HG02798 (cell line): ENCODE data around the gene MCRS1.

Experiments
- ATAC-seq: cut with Tn5 transposase; IDR thresholded peaks from one replicate; pipeline ENCODE4 v1.9.1; 2021; ENCODE audit warnings: mild to moderate bottlenecking; ENCODE audit not compliant: unreplicated experiment, poor library complexity

Gene MCRS1

DNA sequence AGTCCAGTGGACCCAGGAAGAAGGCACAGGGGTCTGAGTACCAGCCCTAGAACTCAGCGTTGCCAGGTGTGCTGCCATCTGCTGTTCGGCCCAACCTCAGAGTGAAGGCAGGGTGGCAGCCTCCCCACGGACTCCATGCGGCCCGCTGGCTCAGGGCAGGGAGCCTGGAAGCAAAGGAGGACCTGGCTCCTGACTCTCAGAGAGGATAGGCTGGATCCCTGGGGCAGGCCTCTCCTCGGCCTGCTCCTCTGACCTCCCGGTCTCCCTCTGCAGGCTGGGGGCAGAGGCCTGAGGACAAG, 10.1 kb downstream of the MCRS1 start:
- no peak for ATAC-seq

DNA sequence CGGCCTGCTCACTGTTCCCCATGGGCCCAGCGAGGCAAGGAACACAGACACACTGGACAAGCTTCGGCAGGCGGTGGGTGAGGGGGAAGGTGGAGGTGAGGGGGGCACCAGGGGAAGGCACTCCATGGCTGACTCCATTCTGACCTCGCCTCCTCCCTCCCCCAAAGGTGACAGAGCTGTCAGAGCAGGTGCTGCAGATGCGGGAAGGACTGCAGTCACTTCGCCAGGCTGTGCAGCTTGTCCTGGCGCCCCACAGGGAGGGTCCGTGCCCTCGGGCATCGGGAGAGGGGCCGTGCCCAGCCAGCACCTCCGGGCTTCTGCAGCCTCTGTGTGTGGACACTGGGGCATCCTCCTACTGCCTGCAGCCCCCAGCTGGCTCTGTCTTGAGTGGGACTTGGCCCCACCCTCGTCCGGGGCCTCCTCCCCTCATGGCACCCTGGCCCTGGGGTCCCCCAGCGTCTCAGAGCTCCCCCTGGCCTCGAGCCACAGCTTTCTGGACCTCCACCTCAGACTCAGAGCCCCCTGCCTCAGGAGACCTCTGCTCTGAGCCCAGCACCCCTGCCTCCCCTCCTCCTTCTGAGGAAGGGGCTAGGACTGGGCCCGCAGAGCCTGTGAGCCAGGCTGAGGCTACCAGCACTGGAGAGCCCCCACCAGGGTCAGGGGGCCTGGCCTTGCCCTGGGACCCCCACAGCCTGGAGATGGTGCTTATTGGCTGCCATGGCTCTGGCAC, 10.6 kb downstream of the MCRS1 start:
- ATAC-seq, result no peak

DNA sequence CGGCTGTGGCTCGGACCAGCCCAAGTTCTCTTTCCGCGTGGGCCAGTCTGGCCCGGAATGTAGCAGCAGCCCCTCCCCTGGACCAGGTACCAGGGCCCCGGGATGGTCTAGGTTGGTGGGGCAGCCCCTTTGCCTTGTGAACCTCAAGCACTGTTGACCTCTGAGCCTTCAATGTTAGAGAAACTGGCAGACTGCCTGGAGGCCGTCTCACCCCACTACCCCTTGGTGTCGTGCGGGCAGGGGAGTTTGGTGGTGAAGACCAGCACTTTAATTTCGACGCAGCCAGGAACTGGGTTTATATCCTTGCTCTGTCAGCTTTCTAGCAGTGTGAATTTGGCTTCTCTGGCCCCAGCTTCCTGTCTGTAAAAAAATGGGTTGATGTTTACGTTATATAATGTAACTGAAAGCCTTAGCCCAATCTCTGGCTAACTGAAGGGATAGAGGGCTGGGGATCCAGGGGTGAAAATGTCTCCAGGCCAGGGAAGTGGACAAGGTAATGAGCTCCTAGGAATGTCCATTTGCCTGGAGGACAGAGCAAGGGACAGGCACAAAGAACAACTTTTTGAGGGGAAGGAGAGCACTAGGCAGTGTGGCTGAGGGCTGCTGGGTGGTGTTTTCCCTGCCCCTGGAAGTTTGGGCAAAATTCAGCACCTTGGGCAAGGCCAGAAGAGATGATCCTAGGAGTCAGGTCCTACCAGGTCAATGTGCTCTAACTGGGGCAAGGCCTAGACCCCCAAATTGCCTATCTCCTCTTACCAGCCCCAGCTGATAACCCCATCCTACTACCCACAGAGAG, 11.4 kb downstream of the MCRS1 start:
- ATAC-seq, result no peak

DNA sequence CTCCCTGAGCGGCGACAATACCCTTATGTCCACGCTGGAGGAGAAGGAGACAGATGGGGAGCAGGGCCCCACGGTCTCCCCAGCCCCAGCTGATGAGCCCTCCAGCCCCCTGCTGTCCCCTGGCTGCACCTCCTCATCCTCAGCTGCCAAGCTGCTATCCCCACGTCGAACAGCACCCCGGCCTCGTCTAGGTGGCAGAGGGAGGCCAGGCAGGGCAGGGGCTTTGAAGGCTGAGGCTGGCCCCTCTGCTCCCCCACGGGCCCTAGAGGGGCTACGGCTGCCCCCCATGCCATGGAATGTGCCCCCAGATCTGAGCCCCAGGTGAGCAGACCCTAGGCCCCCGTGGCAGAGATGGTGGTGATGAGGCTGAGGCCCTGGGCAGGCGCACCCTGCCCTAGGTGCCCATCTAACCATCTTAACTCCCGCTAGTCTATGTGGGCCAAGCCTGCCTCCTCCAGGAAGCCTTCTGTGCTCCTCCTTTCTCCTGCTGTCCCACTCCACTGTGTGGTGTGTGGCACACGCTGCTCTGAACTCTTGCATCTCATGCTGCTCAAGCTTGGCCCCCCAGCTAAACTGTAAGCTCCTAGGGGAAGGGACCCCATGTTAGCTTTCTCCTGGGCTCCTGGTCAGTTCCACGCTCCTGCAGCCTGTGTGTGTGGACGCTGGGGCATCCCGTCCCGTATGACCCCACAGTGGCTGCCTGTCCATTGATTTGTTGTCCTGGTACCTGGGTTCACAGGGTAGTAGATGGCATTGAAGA, 12.1 kb downstream of the MCRS1 start:
- ATAC-seq, result no peak

DNA sequence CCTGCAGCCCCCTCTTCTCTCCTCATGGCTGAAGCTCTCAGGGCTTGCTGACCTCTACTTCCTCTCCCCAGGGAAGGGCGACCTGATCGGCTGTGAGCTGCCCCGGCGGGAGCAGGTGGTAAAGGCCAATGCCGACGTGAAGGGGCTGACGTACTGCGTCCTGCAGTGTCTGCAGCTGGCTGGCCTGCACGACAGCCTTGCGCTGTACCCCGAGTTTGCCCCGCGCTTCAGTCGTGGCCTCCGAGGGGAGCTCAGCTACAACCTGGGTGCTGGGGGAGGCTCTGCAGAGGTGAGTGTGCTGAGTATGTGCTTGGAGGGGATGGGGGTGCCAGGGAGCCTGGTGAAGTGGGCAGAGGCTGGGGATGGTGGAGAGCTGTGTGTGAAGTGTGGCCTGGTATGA, 13.7 kb downstream of the MCRS1 start:
- ATAC-seq, result no peak

DNA sequence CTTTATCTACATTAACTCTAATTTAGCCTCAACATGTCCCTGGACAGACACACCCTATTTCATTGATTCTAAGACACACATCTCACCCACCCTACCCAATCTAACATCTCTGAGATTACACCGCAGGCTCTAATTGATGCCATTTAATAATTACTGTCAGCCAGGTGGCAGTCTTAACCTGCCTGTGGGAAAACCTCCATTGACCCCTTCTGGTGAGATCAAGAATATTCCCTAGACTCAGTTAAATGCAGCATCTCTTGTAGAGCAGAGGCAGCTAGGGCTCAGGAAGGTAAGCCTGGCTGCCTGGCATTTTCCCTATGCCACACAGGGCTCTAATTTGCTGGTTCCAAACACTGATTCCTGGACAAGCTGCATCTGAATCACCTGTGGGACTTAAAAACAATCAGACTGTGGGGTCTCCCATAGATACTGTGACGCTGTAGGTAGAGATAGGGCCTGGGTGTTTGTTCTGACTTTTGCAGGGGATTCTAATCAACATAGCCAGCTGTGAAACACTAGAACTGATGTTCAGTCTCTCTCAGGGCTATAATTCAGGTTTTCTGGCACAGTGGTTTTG, 14.3 kb downstream of the MCRS1 start:
- no peak for ATAC-seq

DNA sequence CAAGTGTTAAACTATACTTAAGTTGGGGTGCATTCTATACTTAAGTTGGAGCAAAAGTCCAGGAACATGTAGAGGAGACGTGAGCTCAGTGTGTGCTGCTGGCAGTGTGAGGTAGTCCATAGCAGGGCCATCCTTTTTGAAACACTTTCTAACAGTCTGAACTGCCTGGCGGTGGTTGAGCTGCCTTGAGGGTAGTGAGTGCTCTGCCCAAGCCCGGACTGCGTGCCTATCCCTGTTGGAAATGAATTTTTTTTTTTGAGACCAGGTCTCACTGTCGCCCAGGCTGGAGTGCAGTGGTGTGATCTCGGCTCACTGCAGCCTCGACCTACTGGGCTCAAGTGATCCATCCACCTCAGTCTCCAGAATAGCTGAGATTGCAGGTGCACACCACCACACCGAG, 15.0 kb downstream of the MCRS1 start:
- ATAC-seq, result no peak

DNA sequence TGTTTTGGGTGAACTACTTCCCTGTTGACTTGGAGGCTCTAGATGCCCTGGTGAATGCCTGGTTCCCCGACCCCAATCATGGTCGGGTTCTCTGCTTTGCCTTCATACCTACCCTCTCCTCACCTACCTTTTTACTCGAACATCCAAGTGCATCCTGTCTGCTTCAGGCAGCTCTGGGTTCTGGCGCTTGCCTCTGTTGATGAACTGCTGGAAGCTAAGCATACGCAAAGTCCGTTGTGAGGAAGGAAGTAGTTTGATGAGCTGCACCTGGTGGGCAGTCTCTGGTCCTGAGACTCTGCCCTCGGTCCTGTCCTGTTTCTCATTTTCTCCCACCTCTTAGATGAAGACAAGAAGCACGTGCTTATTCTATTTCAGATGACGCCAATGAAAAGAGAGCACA, 15.5 kb downstream of the MCRS1 start:
- ATAC-seq, result no peak

DNA sequence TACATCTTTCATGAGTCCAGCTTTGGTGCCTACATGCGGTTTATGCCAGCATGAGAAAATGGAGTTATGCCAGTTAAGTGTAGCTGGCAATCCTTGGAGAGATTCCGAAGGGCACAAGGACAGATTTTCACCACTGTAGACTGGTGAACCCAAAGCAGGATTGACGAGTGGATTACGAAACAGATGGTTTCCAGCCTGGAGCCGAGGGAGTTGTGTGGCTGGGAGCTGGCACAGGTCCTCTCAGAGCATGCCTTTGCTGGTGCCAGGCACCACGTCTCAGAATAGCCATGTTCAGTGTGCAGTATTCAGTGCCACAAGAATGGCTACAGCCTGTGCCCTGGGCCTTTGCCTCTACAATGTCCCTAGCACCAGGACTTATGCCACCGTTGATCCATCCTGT, 15.9 kb downstream of the MCRS1 start:
- no peak for ATAC-seq

DNA sequence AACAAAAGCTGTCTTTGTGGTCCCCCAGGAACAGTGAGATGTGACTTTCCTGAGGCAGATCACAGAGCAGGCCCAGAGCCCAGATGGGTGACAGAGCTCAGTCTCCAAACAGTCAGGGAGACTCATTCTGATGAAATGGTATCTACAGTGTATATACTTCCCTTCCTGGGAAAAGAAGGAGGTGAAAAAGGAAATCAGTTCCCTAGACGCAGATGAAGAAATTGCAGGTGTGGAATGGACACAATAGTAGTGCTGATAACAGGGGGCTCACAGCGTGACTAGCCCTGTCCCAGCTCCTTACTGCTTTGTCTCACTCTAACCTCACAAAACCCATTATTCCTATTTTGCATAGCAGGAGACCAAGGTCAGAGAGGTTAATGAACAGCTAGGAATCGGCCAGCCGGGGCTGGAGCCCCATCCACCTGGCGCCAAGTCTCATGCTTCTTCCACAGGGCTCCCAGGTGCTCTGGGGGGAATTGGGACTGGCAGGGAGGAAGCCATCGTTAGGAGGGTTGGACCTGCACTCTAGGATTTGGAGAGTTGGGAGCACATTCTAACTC, 17.2 kb downstream of the MCRS1 start:
- no peak for ATAC-seq

DNA sequence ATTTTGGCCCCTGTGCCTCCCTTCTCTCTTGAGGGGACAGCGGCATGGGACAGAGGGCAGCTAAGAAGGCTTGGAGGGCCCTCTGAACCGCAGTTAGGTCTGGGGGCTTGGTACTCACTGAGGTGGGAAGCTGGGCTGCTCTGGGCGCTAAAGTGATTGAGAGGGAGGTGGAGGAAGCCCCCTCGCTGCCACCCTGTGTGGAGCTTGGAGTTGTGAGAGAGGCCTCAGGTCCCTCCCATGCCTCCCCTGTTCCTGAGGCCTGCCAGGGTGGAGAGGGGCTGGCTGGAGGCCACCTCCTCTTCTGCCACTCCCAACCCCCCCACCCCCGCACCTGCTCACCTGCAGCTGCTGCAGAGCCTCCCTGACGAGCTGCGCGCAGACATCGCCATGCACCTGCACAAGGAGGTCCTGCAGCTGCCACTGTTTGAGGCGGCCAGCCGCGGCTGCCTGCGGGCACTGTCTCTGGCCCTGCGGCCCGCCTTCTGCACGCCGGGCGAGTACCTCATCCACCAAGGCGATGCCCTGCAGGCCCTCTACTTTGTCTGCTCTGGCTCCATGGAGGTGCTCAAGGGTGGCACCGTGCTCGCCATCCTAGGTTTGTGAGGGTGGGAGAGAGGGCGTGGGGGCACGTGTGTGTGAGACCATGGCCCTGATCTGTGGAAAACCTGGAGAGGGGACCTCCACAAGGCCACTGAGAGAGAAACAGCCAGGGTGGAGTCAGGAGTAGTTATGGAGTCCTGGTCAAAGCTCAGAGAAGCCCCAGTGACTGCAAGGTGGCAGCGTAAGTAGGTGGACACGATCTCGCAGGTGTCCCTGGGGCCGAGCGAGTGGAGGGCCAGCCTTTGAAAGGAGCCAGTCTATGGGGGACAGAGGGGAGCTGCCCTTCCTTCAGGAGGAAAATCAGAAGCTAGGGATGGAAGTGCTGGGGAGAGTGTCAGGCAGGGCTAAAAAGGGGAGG, 17.9 kb downstream of the MCRS1 start:
- ATAC-seq, result no peak

DNA sequence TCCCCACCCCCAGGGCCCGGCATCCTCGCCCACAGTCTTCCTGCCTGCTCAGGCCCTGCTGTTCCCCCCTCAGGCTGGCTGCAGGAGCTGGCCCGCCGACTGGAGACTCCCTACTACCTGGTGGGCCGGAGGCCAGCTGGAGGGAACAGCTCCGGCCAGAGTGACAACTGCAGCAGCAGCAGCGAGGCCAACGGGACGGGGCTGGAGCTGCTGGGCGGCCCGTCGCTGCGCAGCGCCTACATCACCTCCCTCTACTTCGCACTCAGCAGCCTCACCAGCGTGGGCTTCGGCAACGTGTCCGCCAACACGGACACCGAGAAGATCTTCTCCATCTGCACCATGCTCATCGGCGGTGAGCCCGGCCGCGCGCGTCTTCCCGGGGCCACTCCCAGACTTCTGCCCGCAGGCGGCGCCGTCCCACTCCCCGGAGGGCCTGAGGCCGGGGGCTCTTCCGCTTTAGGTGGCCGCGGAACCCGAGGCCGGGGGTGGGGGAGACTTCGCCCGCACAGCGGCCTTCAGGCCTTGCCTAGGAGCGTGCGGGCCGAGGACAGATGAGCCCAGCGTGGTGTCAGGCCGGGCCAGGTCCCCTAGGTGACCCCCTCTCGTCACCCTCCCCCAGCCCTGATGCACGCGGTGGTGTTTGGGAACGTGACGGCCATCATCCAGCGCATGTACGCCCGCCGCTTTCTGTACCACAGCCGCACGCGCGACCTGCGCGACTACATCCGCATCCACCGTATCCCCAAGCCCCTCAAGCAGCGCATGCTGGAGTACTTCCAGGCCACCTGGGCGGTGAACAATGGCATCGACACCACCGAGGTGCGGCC, 18.9 kb downstream of the MCRS1 start:
- no peak for ATAC-seq

DNA sequence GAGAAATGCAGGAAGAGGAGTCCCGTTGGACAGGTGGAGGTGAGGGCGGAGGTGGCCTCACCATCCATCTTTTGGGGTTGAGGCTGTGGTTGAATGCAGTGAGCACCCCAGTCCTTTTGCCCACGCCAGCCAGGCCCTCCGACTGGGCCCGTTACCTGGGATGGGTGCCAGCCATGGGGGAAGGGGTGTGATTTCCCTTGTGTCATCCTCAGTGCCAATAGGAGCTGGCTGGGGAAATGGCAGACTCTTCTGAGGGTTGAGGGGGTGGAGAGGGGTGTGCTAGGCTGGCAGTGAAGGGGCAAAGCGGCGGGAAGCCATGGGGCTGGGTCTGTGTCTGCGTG, 19.5 kb downstream of the MCRS1 start:
- no peak for ATAC-seq

DNA sequence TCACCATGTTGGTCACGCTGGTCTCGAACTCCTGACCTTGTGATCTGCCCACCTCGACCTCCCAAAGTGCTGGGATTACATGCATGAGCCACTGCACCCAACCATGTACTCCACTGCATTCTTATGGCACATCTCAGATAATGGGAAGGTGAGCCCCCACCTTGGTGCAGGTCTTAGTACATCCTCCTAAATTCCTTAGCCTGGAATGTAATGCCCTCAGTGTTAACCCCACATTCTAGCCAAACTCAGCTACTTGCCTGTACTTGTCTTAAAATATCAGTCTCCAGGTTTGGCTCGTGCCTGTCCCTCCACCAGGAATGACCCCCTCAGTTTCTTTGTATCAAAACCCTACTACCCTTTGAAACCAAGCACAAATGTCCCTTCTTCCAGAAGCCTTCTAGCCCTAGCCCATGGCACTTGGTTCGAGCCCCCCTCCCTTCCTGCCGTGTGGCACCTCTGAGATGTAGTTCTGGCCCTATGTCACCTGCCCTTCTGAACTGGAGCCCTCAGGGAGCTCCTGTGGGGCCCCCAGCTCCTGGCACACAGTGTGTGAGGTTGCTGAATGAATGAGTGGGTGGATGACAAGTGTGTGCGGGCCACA, 20.8 kb downstream of the MCRS1 start:
- no peak for ATAC-seq

DNA sequence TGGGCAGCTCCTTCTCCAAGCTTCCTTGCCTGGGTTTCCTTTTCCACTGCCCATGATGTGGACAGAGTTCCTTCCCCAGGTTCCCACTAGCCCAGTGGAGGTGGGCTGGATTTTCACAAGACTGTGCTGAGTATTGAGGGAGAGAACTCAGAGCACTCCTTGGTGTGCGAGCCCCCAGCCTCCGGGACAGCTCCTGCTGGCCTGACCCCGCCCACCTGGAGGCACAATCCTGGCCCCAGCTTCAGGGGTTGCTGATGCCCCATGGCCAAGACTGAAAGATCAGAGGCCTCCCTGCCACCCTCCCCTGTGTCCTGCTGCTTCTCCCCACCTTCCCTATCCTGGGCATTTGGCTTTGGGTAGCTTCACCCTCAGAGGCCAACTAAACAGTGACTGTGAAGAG, 21.5 kb downstream of the MCRS1 start:
- no peak for ATAC-seq

DNA sequence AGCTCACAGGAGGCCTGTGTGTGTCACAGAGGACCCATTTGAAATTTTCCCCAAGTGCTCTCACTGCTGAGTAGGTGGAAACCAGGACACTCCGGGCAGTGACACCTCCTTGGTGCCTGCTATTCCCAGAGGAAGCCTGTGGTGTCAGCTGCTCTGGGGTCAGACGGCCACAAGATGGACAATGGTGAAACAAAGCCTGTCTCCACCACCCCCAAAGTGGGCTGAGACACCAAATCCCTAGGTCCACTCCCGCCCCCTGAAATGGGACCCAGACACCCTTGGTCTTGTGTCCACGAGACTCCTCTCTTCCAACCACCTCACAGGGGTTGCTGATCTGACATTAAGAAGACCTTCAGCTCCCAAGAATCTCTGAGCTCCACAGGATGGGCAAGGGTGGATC, 22.1 kb downstream of the MCRS1 start:
- ATAC-seq, result no peak

DNA sequence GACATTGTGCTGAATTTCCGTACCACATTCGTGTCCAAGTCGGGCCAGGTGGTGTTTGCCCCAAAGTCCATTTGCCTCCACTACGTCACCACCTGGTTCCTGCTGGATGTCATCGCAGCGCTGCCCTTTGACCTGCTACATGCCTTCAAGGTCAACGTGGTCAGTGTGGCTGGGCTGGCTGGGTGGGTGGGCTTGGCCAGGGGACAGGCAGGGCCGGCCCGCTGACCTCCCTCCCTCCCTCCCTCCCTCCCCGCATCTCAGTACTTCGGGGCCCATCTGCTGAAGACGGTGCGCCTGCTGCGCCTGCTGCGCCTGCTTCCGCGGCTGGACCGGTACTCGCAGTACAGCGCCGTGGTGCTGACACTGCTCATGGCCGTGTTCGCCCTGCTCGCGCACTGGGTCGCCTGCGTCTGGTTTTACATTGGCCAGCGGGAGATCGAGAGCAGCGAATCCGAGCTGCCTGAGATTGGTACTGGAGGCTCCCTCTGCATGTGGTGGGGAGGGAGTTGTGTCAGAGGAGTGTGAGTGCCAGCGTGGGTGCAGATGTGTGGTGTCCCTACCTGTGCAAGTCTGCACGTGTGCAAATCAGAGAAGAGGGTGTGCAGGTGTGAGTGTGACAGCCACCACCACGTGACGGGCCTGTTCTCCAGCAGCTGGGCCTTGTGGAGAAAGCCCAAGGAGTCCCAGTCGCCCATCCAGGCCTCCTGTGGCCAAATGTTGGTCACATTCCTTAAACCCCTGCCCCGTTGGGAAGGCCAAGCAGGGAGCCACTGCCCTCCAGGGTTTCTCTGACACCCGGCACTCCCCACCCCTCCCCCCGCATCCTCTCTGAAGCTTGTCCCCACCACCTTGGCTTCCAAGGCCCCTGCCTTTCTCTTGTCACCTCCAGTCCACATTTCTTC, 23.8 kb downstream of the MCRS1 start:
- ATAC-seq, result no peak
